Skeletal muscle satellite cell (primary cell): ENCODE results near the gene HAAO. TPM values are rescaled to one million over a fixed set of nuclear protein-coding genes. Genes with fewer than 3 reads are reported as not detected.
A peak's percentile ranks its signal among the peaks of the same experiment; 100 is the strongest.
"Not testable (repeated sequence)": the region's sequence is repeated elsewhere in the genome, so short reads cannot be mapped to it uniquely, and the experiment has no call there.

Source experiments
- H3K27me3 ChIP-seq: 2 replicates; pipeline ENCODE4 v1.7.0; 2013; ENCODE audit warnings: low read length; ENCODE audit not compliant: control insufficient read depth, insufficient read depth
- H3K36me3 ChIP-seq: 2 replicates; pipeline ENCODE4 v1.7.0; 2013; ENCODE audit warnings: mild to moderate bottlenecking, control low read depth, low read length; ENCODE audit not compliant: insufficient read depth
- H3K4me1 ChIP-seq: 2 replicates; pipeline ENCODE4 v1.7.0; 2013; ENCODE audit warnings: low read length; ENCODE audit not compliant: control insufficient read depth, insufficient read depth
- H3K4me2 ChIP-seq: 2 replicates; pipeline ENCODE4 v1.7.0; 2013; ENCODE audit warnings: mild to moderate bottlenecking, low read length
- H3K4me3 ChIP-seq: 2 replicates; pipeline ENCODE4 v1.7.0; 2013; ENCODE audit warnings: low read length
- H3K9ac ChIP-seq: 2 replicates; pipeline ENCODE4 v1.7.0; 2013; ENCODE audit warnings: mild to moderate bottlenecking, low read depth, low read length, moderate library complexity
- H3K9me3 ChIP-seq: replicated peaks from 2 replicates; pipeline ENCODE4 v1.7.0; 2013; ENCODE audit warnings: mild to moderate bottlenecking, control low read depth, low read length
- total RNA-seq: library from RNA; depleted of rRNA; stranded (reverse); fragments of >200 nt; gene quantifications from 2 replicates; pipeline ENCODE4 v1.2.3, GENCODE V29; 2012; rRNA removed

HAAO gene
- total RNA-seq: not detected in 2 replicates

- Histone ChIP-seq H3K9ac (peak within 1 kb of the TSS; percentile 35), H3K4me1 (peaks cover 6% of the 10 kb centered on the region), H3K4me2 (peak within 1 kb of the TSS; percentile 76), H3K27me3 (peaks cover 48% of the 10 kb centered on the region), H3K36me3 (no peaks in the 10 kb centered on the region), H3K9me3 (no peaks in the 10 kb centered on the region), H3K4me3 (peak within 1 kb of the TSS; percentile 61)
Measured at GRCh38 chr2:42792583-42793333, at the start of gene HAAO. TSS of gene HAAO (minus strand) at chr2:42792583. CDS start at chr2:42792536, 47 bp downstream.

- no peaks in the 10 kb centered on the region for H3K9me3 ChIP-seq
- no peak overlapping the region for H3K4me2 ChIP-seq
- no peak overlapping the region for H3K4me3 ChIP-seq
- peaks cover 20% of the 10 kb centered on the region for H3K4me1 ChIP-seq
- no peaks in the 10 kb centered on the region for H3K27me3 ChIP-seq
- H3K36me3 ChIP-seq: no peaks in the 10 kb centered on the region
- no peak overlapping the region for H3K9ac ChIP-seq
Measured at GRCh38 chr2:42841344-42841743, 49.0 kb upstream of the HAAO start.

GRCh38 chr2:42840760-42841159, 48.4 kb upstream of the HAAO start:
- Histone ChIP-seq H3K9me3 (no peaks in the 10 kb centered on the region), H3K9ac (no peak overlapping the region), H3K4me2 (no peak overlapping the region), H3K27me3 (no peaks in the 10 kb centered on the region), H3K4me3 (no peak overlapping the region), H3K36me3 (no peaks in the 10 kb centered on the region), H3K4me1 (peaks cover 24% of the 10 kb centered on the region)

- Histone ChIP-seq H3K9ac (no peak overlapping the region), H3K4me3 (no peak overlapping the region), H3K4me2 (no peak overlapping the region), H3K4me1 (peaks cover 22% of the 10 kb centered on the region), H3K9me3 (no peaks in the 10 kb centered on the region), H3K36me3 (no peaks in the 10 kb centered on the region), H3K27me3 (no peaks in the 10 kb centered on the region)
Measured at GRCh38 chr2:42839809-42840501, 47.6 kb upstream of the HAAO start.

GRCh38 chr2:42838133-42838532, 45.8 kb upstream of the HAAO start:
- no peaks in the 10 kb centered on the region for H3K27me3 ChIP-seq
- no peak overlapping the region for H3K4me3 ChIP-seq

GRCh38 chr2:42835577-42836371, 43.4 kb upstream of the HAAO start:
- no peaks in the 10 kb centered on the region for H3K9me3 ChIP-seq
- no peak overlapping the region for H3K4me3 ChIP-seq
- H3K4me2 ChIP-seq: peak overlapping the region; percentile 3
- H3K9ac ChIP-seq: peak overlapping the region; percentile 13
- H3K4me1 ChIP-seq: peaks cover 18% of the 10 kb centered on the region
- H3K36me3 ChIP-seq: no peaks in the 10 kb centered on the region
- no peaks in the 10 kb centered on the region for H3K27me3 ChIP-seq

More at GRCh38 chr2:42838133-42838532, 45.8 kb upstream of the HAAO start:
- Histone ChIP-seq H3K9me3 (no peaks in the 10 kb centered on the region), H3K4me2 (no peak overlapping the region), H3K36me3 (no peaks in the 10 kb centered on the region), H3K4me1 (peaks cover 18% of the 10 kb centered on the region), H3K9ac (no peak overlapping the region)

GRCh38 chr2:42834161-42834560, 41.8 kb upstream of the HAAO start:
- Histone ChIP-seq H3K4me2 (no peak overlapping the region), H3K4me3 (no peak overlapping the region), H3K36me3 (no peaks in the 10 kb centered on the region), H3K9ac (no peak overlapping the region), H3K4me1 (peaks cover 30% of the 10 kb centered on the region), H3K27me3 (no peaks in the 10 kb centered on the region), H3K9me3 (no peaks in the 10 kb centered on the region)

- Histone ChIP-seq H3K27me3 (no peaks in the 10 kb centered on the region), H3K36me3 (no peaks in the 10 kb centered on the region), H3K4me2 (no peak overlapping the region), H3K4me3 (no peak overlapping the region), H3K4me1 (peaks cover 38% of the 10 kb centered on the region), H3K9ac (no peak overlapping the region), H3K9me3 (no peaks in the 10 kb centered on the region)
Measured at GRCh38 chr2:42832289-42832634, 39.9 kb upstream of the HAAO start.

- H3K36me3 ChIP-seq, H3K4me2 ChIP-seq, H3K27me3 ChIP-seq, H3K9ac ChIP-seq, H3K9me3 ChIP-seq, H3K4me3 ChIP-seq: not testable (repeated sequence)
- H3K4me1 ChIP-seq: peaks cover 34% of the 10 kb centered on the region
Measured at GRCh38 chr2:42831575-42832288, 39.3 kb upstream of the HAAO start.

GRCh38 chr2:42830922-42831574, 38.7 kb upstream of the HAAO start:
- Histone ChIP-seq H3K4me3 (no peak overlapping the region), H3K4me1 (peaks cover 29% of the 10 kb centered on the region), H3K4me2 (no peak overlapping the region), H3K9ac (no peak overlapping the region), H3K27me3 (no peaks in the 10 kb centered on the region), H3K36me3 (no peaks in the 10 kb centered on the region), H3K9me3 (no peaks in the 10 kb centered on the region)
